Stimulated activated CD8-positive, alpha-beta memory T cell treated with anti-CD3 and anti-CD28 coated beads, Interleukin-4, amount 100 ng/mL, for 48 hours (primary cell): ENCODE measurements around the gene NRARP.

Experiments
- DNase-seq: peaks from one replicate; pipeline ENCODE4 v3.0.0-alpha.2; 2020

The NRARP gene

DNA sequence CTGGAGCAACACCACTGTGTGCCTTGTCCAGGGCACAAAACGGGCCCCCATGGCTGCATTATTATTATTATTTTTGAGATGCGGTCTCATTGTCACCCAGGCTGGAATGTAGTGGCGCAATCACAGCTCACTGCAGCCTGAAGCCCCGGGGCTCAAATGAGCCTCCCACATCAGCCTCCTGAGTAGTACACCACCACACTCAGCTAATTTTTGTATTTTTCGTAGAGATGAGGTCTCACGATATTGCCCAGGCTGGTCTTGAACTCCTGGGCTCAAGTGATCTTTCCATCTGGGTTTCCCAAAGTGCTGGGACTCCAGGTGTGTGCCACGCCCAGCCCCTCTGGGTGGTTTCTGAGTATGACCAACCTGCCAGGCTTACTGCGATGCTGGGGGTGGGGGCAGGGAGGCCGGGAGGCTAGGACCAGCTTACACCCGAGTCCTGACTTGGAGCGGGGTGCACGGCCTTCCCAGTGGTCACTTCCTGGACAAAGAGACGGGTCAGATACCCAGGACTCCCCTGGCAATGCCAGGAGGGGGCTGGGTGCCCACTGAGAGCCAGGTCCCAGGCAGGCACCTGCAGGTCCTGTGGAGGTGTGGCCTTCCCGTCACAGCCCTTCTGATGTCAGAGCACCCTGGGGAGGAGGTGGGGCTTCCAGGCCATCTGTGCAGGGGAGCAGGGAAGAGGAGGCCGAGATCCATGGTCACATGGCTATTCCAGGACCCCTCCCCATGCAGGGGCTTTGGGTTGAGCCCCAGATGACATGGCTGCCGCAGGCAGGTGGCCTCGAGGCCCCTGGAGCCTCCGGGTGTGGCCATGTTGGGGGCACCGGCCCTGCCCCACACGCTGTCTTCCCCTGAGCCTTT lies 8.3 kb upstream of the NRARP start:
- DNase-seq = no peak

GRCh38 chr9:137309368-137310188 lies 7.5 kb upstream of the NRARP start:
- no peak for DNase-seq

- DNase-seq = no peak
These were observed 6.1 kb upstream of the NRARP start for GRCh38 chr9:137308057-137308619.

DNA sequence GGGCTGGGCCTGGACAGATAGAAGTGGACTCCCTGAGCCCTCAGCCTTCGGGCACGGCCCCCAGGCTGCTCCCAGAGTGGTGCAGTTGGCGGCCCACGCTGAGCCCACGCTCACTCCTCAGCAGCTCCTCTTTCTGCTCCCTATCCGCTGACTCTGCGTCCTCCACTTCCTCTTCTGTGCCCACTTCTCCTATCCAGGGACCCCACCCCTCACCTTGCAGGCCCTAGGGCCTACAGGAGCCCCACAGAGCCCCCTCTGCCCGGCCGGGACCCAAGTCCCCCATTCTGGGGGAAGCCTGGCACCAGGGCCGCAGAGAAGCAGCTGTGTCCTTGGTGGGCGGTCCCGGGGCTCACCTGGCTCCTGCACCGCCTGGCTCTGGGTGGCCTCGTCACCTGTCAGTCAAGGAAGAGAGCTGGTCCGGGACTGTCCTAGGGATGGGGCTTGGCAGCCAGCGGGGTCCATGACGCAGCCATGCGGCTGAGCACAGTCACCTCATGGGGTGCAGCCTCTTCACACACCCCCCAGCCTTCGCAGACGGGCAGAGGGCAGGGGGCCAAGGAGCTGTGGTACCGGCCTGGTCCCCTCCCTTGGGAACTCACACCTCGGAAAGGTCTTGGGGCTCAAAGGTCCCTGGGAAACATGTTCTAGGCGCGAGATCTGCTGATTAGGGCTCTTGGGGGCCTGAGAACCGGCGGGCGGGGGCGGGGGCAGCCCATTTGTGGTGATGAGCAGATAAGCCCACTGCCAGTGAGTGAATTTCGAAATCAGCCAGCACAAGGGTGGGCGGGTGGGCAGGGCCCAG lies 5.4 kb upstream of the NRARP start:
- no peak for DNase-seq

GRCh38 chr9:137306850-137307254 lies 4.8 kb upstream of the NRARP start:
- no peak for DNase-seq

DNA sequence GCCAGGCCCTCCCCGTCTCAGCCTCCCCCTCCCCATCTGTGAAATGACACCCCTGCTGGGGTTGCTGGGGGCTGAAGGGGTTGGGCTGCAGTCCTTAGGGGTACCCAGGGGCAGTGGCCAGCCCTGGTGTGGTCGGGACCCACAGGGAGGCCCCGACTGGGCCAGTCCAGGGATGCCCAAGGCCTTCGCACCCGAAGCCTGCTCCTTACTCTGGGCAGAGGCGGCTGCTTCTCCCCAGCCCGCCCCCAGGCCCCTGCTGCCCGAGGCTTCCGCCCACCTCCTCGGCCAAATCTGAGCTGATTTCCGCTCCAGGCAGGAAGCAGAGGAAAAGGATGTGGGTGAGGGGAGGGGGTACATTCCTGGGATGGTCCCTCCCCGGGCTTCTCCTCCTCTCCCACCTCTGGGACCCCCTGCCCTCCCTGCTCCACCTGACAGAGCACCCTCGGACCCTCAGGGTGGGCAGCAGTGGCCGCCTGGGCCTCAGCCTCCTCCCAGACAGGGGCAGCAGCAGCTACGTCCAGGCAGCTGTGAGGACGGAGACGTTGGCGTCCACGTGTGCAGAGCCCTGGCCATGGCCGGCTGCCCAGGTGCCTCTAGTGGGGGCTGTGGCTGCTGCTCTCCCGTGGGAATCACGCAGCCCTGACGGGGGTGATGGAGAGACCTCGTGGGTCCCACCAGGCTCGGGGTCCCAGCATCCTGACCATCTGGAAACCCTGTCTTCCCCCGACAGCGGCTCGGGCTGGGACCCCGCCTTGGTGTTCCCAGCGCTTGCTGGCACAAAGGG lies 4.2 kb upstream of the NRARP start:
- DNase-seq = no peak

GRCh38 chr9:137305798-137306065 lies 3.7 kb upstream of the NRARP start:
- DNase-seq = no peak

- peak; percentile 77 for DNase-seq
These were observed 3.2 kb upstream of the NRARP start for GRCh38 chr9:137305060-137305797.

- DNase-seq = no peak
These were observed 2.5 kb upstream of the NRARP start for GRCh38 chr9:137304383-137305059.

- no peak for DNase-seq
These were observed 1.9 kb upstream of the NRARP start for GRCh38 chr9:137303893-137304382.

- no peak for DNase-seq
These were observed 1.3 kb upstream of the NRARP start for GRCh38 chr9:137303151-137303892.

GRCh38 chr9:137302449-137303150 lies 529 bp upstream of the NRARP start:
- DNase-seq = no peak

- peak; percentile 48 for DNase-seq
These were observed 757 bp downstream of the NRARP start for GRCh38 chr9:137301081-137301947.

DNA sequence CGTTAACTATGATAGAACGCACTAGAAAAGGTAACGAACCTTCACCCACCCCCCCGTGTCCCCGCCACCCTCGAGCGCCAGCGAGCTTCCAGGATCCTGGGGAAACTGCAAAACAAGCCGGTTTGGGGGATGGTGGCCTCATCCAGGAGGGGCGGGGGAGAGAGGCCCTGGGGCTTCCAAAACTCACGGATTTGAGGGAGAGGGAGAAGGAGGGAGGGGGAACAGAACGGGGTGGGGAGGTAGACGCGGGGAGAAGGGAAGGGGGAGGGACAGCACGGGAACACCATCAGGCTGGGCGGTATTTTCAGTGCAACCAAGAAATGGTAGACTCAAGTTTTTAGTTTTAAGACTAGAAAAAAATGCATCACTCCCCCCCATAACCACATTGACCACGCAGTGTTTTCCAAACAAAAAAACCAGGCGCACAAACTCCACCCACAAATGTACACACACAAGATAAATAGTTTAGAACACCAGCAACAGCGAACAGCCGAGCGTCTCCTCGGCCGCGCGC lies 1.4 kb downstream of the NRARP start:
- DNase-seq = no peak

- no peak for DNase-seq
These were observed 2.1 kb downstream of the NRARP start for GRCh38 chr9:137299938-137300337.

GRCh38 chr9:137299203-137299565 lies 2.9 kb downstream of the NRARP start:
- DNase-seq = no peak

GRCh38 chr9:137298401-137299202 lies 3.5 kb downstream of the NRARP start:
- no peak for DNase-seq
